ENCODE data around the gene GINS3.
A peak's percentile ranks its signal among the peaks of the same experiment; 100 is the strongest.

Gene GINS3

DNA sequence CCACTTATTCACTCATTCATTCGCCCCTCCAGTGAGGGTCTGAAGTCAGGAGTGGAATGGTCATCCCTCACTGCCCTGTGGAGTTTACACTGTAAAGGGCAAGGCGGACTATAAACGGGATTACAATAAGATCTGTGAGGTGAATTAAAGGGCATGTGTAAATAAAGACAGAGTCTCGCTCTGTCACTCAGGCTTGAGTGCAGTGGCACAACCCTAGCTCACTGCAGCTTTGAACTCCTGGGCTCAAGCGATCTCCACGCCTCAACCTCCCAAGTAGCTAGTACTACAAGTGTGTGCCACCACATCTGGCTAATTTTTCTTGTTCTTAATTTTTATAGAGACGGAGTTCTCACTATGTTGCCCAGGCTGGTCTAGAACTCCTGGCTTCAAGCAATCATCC is 25.8 kb downstream of the GINS3 start:
- DNase-seq (ENCODE audit: insufficient read length), result no peak
- FAIRE-seq, result peak; percentile 9
- no peak for TF ChIP-seq POLR2A (IDR thresholded peaks at IDR 0.05; ENCODE audit: low read depth, low read length)
- no peak for TF ChIP-seq POLR2AphosphoS5 (IDR thresholded peaks at IDR 0.05; ENCODE audit: low read depth, low read length)
- TF ChIP-seq TAF1 (IDR thresholded peaks at IDR 0.05; ENCODE audit: borderline replicate concordance, low read depth, low read length), result no peak

DNA sequence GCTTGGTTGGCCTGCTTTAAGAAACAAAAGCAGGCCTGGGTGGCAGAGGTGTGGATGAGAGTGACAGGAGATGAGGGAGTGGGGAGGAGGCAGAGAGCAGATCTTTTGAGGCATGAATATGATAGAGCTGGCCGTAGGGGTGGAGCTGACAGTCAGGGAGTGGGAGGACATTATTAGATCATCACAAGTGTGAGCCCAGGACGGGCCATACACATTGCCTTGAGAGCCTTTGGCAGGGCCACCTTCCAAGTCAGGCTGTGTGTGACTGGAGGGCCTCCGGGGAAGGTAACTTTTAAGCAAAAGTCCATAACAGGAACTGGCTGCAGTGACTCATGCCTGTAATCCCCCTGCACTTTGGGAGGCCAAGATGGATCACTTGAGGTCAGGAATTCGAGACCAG is 26.3 kb downstream of the GINS3 start:
- TF ChIP-seq TAF1 (IDR thresholded peaks at IDR 0.05; ENCODE audit: borderline replicate concordance, low read depth, low read length) (no peak), POLR2A (IDR thresholded peaks at IDR 0.05; ENCODE audit: low read depth, low read length) (no peak), POLR2AphosphoS5 (IDR thresholded peaks at IDR 0.05; ENCODE audit: low read depth, low read length) (no peak)
- FAIRE-seq (peak; percentile 40), DNase-seq (ENCODE audit: insufficient read length) (no peak)

DNA sequence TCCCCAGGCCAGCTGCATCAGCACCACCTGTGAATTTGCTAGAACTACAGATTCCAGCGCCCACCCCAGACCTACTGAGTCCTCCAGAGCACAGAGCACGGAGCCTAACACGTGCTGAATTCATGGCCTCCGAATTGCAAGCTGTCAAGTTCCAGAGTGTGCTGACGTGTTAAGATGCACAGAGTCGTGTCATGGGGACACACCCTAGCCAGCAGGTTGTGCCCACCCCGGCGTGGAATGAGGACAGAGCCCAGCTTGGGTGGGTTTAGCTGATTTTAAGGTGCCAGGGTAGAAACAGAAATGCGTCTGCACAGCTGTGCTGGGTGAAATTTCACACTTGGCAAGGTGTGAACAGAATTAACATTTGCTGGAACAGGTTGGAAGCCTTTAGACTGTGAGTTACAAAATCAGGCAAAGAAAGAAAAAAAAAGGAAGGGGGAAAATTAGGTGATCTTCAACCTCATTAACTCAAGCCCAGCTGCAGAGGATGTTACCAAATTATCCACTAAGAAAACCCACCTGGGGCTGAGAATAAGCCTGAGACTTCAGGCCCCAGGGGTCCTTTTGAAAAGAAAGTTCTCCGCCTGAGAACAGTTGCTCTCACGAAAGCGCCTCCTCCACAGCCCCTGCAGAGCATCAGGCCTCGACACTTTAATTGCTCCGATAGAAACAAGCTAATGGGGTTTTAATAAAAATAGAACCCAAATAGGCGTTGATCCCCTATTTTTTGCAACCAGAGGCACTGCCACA is 27.1 kb downstream of the GINS3 start:
- no peak for FAIRE-seq
- no peak for TF ChIP-seq POLR2A (IDR thresholded peaks at IDR 0.05; ENCODE audit: low read depth, low read length)
- no peak for TF ChIP-seq TAF1 (IDR thresholded peaks at IDR 0.05; ENCODE audit: borderline replicate concordance, low read depth, low read length)
- TF ChIP-seq POLR2AphosphoS5 (IDR thresholded peaks at IDR 0.05; ENCODE audit: low read depth, low read length), result no peak
- DNase-seq (ENCODE audit: insufficient read length), result no peak

- DNase-seq (ENCODE audit: insufficient read length), result no peak
- no peak for TF ChIP-seq TAF1 (IDR thresholded peaks at IDR 0.05; ENCODE audit: borderline replicate concordance, low read depth, low read length)
- TF ChIP-seq POLR2AphosphoS5 (IDR thresholded peaks at IDR 0.05; ENCODE audit: low read depth, low read length), result no peak
- TF ChIP-seq POLR2A (IDR thresholded peaks at IDR 0.05; ENCODE audit: low read depth, low read length), result no peak
- FAIRE-seq, result no peak
Observed at GRCh38 chr16:58421059-58421458, 28.8 kb downstream of the GINS3 start.

DNA sequence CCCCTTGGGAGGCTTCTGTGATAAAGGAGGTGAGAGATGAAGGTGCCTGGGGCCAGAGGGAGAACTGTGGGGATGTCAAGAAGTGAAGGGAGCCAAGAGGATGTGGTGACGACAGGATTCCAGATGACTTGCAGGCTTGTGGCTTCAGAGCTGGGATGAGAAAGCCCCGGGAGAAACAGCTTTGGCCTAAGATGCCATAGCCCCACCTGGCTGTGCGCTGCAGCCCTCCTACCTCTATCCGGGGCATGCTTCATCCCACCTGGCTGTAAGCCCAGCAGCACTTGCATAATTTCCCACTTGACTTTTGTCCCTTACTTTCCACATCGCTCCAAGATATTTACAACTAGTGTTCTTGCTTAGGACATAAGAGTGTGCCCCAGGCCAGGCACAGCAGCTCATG is 29.3 kb downstream of the GINS3 start:
- DNase-seq (ENCODE audit: insufficient read length), result no peak
- no peak for FAIRE-seq
- no peak for TF ChIP-seq POLR2A (IDR thresholded peaks at IDR 0.05; ENCODE audit: low read depth, low read length)
- no peak for TF ChIP-seq TAF1 (IDR thresholded peaks at IDR 0.05; ENCODE audit: borderline replicate concordance, low read depth, low read length)
- no peak for TF ChIP-seq POLR2AphosphoS5 (IDR thresholded peaks at IDR 0.05; ENCODE audit: low read depth, low read length)

DNA sequence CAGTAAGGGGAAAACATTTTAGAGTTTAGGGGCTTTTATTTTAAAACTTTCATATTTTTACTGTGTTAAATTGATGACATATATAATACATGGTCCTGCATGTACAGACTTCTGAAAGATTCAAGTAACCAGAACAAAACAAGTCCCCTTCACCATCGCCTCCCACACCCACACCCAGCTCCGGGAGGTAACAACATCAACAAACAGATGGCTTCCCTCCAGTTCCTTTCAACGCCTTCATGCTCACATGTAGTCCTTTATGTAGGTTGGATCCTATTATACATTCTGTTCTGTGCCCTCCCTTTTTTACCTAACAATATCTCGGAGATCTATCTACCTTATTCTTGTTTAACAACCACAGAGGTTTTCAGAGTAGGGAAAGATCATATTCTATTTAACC is 30.5 kb downstream of the GINS3 start:
- FAIRE-seq (no peak), DNase-seq (ENCODE audit: insufficient read length) (no peak)
- no peak for TF ChIP-seq TAF1 (IDR thresholded peaks at IDR 0.05; ENCODE audit: borderline replicate concordance, low read depth, low read length)
- TF ChIP-seq POLR2AphosphoS5 (IDR thresholded peaks at IDR 0.05; ENCODE audit: low read depth, low read length), result no peak
- TF ChIP-seq POLR2A (IDR thresholded peaks at IDR 0.05; ENCODE audit: low read depth, low read length), result no peak

DNA sequence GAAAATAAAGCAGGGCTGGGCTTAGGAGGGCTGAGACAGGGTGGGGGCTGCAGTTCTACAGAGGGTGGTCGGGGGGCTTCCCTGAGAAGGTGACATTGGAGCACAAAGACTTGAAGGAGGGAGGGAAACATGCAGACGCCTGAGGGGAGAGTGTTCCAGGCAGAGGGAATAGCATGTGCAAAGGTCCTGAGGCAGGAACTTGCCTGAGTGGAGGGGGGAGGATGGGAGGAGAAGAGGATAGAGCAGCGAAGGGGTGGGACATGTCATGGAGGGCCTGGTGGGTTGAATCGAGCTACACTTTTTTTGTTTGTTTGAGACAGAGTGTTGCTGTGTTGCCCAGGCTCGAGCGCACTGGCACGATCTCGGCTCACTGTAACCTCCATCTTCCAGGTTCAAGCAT is 33.0 kb downstream of the GINS3 start:
- TF ChIP-seq POLR2A (IDR thresholded peaks at IDR 0.05; ENCODE audit: low read depth, low read length), result no peak
- no peak for TF ChIP-seq POLR2AphosphoS5 (IDR thresholded peaks at IDR 0.05; ENCODE audit: low read depth, low read length)
- no peak for TF ChIP-seq TAF1 (IDR thresholded peaks at IDR 0.05; ENCODE audit: borderline replicate concordance, low read depth, low read length)
- no peak for DNase-seq (ENCODE audit: insufficient read length)
- no peak for FAIRE-seq

DNA sequence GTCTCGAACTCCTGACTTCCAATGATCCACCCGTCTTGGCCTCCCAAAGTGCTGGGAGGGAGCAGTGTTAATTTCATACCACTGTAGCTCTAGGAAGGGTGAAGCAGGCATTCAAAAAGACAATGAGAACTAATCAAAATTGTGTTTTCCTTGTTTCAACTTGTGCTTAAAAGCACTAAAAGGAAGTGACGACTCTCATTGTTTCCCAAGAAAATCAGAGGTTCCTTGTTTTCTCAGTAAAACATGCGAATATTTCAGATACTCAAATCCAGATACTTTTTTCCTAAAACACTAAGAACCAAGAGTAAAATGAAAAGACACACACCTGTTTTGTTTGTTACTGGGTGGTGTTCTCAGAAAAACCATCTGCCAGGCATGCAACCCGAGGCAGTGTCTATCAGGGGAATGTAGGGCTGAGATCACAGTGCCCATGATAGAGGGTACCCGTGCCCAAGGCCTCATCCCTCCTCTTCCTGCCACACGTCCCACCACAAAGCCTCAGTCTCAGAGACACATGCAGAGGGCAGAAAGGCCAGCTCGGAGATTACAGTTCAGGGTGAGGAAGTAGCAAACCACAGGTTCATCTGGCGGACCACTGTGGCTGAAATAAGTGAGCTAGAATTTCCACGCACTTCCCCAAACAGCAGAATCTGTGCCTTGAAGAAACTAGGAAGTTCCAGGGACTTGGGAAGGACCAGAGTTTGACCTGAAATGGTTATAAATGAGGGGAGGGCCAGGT is 33.7 kb downstream of the GINS3 start:
- DNase-seq (ENCODE audit: insufficient read length), result no peak
- TF ChIP-seq POLR2AphosphoS5 (IDR thresholded peaks at IDR 0.05; ENCODE audit: low read depth, low read length), result no peak
- no peak for TF ChIP-seq POLR2A (IDR thresholded peaks at IDR 0.05; ENCODE audit: low read depth, low read length)
- peak; percentile 78 for FAIRE-seq

DNA sequence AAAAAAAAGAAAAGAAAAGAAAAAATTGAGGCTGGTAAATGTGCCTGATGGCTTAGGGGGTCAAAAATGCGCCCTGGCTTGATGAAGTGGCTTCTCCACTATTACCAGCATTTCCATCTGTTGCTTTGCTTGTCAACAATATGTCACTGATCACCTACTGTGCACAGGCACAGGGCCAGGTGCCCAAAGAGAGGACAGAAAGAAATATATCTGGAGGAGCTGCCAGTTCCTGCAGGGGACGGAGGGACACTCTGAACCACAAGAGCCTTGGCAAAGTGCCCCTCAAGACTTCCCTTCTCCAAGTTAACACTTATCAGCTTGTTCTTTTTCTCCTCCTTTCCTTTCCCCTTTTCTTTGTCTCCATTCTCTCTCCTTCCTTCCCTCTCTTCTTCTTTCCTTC is 34.7 kb downstream of the GINS3 start:
- no peak for DNase-seq (ENCODE audit: insufficient read length)
- FAIRE-seq, result no peak
- TF ChIP-seq POLR2A (IDR thresholded peaks at IDR 0.05; ENCODE audit: low read depth, low read length) (no peak), TAF1 (IDR thresholded peaks at IDR 0.05; ENCODE audit: borderline replicate concordance, low read depth, low read length) (no peak), POLR2AphosphoS5 (IDR thresholded peaks at IDR 0.05; ENCODE audit: low read depth, low read length) (no peak)

- no peak for FAIRE-seq
- TF ChIP-seq POLR2A (IDR thresholded peaks at IDR 0.05; ENCODE audit: low read depth, low read length) (no peak), POLR2AphosphoS5 (IDR thresholded peaks at IDR 0.05; ENCODE audit: low read depth, low read length) (no peak), TAF1 (IDR thresholded peaks at IDR 0.05; ENCODE audit: borderline replicate concordance, low read depth, low read length) (no peak)
- no peak for DNase-seq (ENCODE audit: insufficient read length)
Observed at GRCh38 chr16:58428621-58429542, 36.6 kb downstream of the GINS3 start.

- TF ChIP-seq POLR2AphosphoS5 (IDR thresholded peaks at IDR 0.05; ENCODE audit: low read depth, low read length) (no peak), POLR2A (IDR thresholded peaks at IDR 0.05; ENCODE audit: low read depth, low read length) (no peak), TAF1 (IDR thresholded peaks at IDR 0.05; ENCODE audit: borderline replicate concordance, low read depth, low read length) (no peak)
- no peak for DNase-seq (ENCODE audit: insufficient read length)
- no peak for FAIRE-seq
Observed at GRCh38 chr16:58430718-58431117, 38.4 kb downstream of the GINS3 start.

All from GM12892 (cell line).